ENCODE results near the gene GUSB.

The GUSB gene

GRCh38 chr7:65972976-65973375, 9.0 kb downstream of the GUSB start:
- H3K4me2 ChIP-seq (ENCODE audit: insufficient read depth, low read length) = no peak overlapping the region
- no peak for ATAC-seq (ENCODE audit: insufficient read depth, low read depth)
- H3K9me3 ChIP-seq (ENCODE audit: insufficient read depth, low read length, severe bottlenecking) = no peaks in the 10 kb centered on the region
- no peaks in the 10 kb centered on the region for H3K27me3 ChIP-seq (ENCODE audit: insufficient read depth, low read length, poor library complexity)
- no peaks in the 10 kb centered on the region for H3K4me1 ChIP-seq (ENCODE audit: insufficient read depth, low read length)
- H3K27ac ChIP-seq (ENCODE audit: low read length) = no peak overlapping the region
- H3K36me3 ChIP-seq (ENCODE audit: insufficient read depth, low read length) = peaks cover 92% of the 10 kb centered on the region
- H3K4me3 ChIP-seq (ENCODE audit: low read depth in 1 of 2, low read length in 2 of 2) = no peak overlapping the region
- no peak for TF ChIP-seq CTCF (IDR thresholded peaks at IDR 0.05; ENCODE audit: borderline replicate concordance, extremely low read depth, low read length, poor library complexity, severe bottlenecking)
- TF ChIP-seq EZH2 (IDR thresholded peaks at IDR 0.05; ENCODE audit: borderline replicate concordance, low read depth, low read length, severe bottlenecking) = no peak
- H3K9ac ChIP-seq (ENCODE audit: low read depth, low read length) = no peak overlapping the region
- no peak overlapping the region for H2AFZ ChIP-seq (ENCODE audit: low read depth, low read length)
- DNase-seq = no peak
- H3K79me2 ChIP-seq (ENCODE audit: insufficient read depth, low read length) = peaks cover 18% of the 10 kb centered on the region
- H4K20me1 ChIP-seq (ENCODE audit: insufficient read depth, low read length) = peaks cover 14% of the 10 kb centered on the region; the same call in 1 of the 2 replicates

GRCh38 chr7:65971021-65971420, 11.0 kb downstream of the GUSB start:
- H3K27me3 ChIP-seq (ENCODE audit: insufficient read depth, low read length, poor library complexity) = no peaks in the 10 kb centered on the region
- DNase-seq (peak; percentile 2), ATAC-seq (ENCODE audit: insufficient read depth, low read depth) (no peak)
- H2AFZ ChIP-seq (ENCODE audit: low read depth, low read length) = no peak overlapping the region
- no peak overlapping the region for H3K27ac ChIP-seq (ENCODE audit: low read length)
- H3K9me3 ChIP-seq (ENCODE audit: insufficient read depth, low read length, severe bottlenecking) = no peaks in the 10 kb centered on the region
- peaks cover 97% of the 10 kb centered on the region for H3K36me3 ChIP-seq (ENCODE audit: insufficient read depth, low read length)
- no peak overlapping the region for H3K4me3 ChIP-seq (ENCODE audit: low read depth in 1 of 2, low read length in 2 of 2)
- TF ChIP-seq CTCF (IDR thresholded peaks at IDR 0.05; ENCODE audit: borderline replicate concordance, extremely low read depth, low read length, poor library complexity, severe bottlenecking) (no peak), EZH2 (IDR thresholded peaks at IDR 0.05; ENCODE audit: borderline replicate concordance, low read depth, low read length, severe bottlenecking) (no peak)
- no peak overlapping the region for H3K4me2 ChIP-seq (ENCODE audit: insufficient read depth, low read length)
- H4K20me1 ChIP-seq (ENCODE audit: insufficient read depth, low read length) = peaks cover 14% of the 10 kb centered on the region; the same call in 1 of the 2 replicates
- peaks cover 9% of the 10 kb centered on the region; the same call in 1 of the 2 replicates for H3K79me2 ChIP-seq (ENCODE audit: insufficient read depth, low read length)
- H3K9ac ChIP-seq (ENCODE audit: low read depth, low read length) = no peak overlapping the region
- no peaks in the 10 kb centered on the region for H3K4me1 ChIP-seq (ENCODE audit: insufficient read depth, low read length)

- Histone ChIP-seq H4K20me1 (ENCODE audit: insufficient read depth, low read length) (peaks cover 2% of the 10 kb centered on the region; the same call in 1 of the 2 replicates), H3K4me3 (ENCODE audit: low read depth in 1 of 2, low read length in 2 of 2) (no peak overlapping the region), H3K27me3 (ENCODE audit: insufficient read depth, low read length, poor library complexity) (no peaks in the 10 kb centered on the region), H3K9ac (ENCODE audit: low read depth, low read length) (no peak overlapping the region), H3K27ac (ENCODE audit: low read length) (no peak overlapping the region), H3K4me2 (ENCODE audit: insufficient read depth, low read length) (no peak overlapping the region), H3K79me2 (ENCODE audit: insufficient read depth, low read length) (0 out of 2 replicates have a peak, but pooled peaks cover 4% of the 10 kb centered on the region), H3K4me1 (ENCODE audit: insufficient read depth, low read length) (no peaks in the 10 kb centered on the region), H3K36me3 (ENCODE audit: insufficient read depth, low read length) (peaks cover 96% of the 10 kb centered on the region), H2AFZ (ENCODE audit: low read depth, low read length) (no peak overlapping the region), H3K9me3 (ENCODE audit: insufficient read depth, low read length, severe bottlenecking) (no peaks in the 10 kb centered on the region)
- ATAC-seq (ENCODE audit: insufficient read depth, low read depth) (peak; percentile 8; the same call in 1 of the 3 replicates), DNase-seq (no peak)
- TF ChIP-seq CTCF (IDR thresholded peaks at IDR 0.05; ENCODE audit: borderline replicate concordance, extremely low read depth, low read length, poor library complexity, severe bottlenecking) = no peak
- no peak for TF ChIP-seq EZH2 (IDR thresholded peaks at IDR 0.05; ENCODE audit: borderline replicate concordance, low read depth, low read length, severe bottlenecking)
These were observed 13.5 kb downstream of the GUSB start for GRCh38 chr7:65968256-65969185.
